ENCODE results near the gene RP9.

Gene RP9, protein sequence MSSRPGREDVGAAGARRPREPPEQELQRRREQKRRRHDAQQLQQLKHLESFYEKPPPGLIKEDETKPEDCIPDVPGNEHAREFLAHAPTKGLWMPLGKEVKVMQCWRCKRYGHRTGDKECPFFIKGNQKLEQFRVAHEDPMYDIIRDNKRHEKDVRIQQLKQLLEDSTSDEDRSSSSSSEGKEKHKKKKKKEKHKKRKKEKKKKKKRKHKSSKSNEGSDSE

DNA sequence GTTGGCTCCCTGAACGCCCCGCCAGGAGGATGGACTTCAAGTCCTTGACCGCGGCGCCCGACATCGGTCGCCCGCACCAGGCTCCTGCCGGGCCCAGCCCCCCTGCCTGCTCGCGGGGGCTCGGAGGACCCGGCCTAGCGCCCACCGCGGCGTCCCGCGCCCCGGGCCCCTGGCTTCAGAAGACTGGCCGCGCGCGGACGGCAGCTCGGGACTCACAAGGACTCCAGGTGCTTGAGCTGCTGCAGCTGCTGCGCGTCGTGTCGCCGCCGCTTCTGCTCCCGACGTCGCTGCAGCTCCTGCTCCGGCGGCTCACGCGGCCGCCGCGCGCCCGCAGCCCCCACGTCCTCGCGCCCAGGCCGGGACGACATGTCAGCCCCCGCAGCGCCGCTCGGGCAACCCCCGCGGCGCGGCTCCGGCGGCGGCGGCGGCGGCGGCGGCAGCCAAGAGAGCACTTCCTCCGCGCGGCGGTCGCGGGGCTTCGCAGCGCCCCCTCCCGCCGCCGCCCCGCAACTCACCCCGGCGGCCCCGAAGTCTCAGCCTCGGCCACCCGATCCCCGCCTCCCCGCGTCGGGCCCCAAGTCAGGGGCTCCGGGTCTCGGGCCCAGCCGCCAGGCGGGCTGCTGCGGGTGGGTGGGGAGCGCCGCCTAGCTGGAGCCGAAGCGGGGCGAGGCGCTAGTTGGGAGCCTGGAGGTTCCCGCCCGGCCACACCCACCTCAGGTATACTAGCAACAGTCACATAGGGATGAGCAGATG is at the start of gene RP9:
Gene RP9 (minus strand): TSS at position 400 of the 753 bp plus-strand sequence. CDS start 32 bp downstream, at position 368.
- DNase-seq: peak in 51 of 56 donors; percentile 7 to 75 (median 50)

DNA sequence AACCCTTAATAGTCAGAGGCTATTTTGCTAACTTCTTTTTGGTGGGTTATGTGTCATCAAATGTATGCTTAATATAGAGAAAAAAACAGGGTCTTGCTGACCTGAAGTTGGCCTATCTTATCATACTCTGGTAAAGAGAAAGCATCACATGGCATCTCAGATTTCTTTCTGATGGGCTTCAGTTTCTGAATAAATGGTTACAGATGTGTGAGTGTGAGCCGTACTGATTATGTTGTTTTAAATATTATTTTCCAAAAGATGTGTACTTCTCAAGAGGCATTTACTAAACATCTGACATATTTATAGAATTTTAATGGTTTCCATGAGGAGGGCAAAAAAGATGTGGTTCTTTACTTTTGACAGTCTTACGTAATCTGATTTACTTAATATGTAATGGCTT is 48.6 kb upstream of the RP9 start:
- no peak for DNase-seq

DNA sequence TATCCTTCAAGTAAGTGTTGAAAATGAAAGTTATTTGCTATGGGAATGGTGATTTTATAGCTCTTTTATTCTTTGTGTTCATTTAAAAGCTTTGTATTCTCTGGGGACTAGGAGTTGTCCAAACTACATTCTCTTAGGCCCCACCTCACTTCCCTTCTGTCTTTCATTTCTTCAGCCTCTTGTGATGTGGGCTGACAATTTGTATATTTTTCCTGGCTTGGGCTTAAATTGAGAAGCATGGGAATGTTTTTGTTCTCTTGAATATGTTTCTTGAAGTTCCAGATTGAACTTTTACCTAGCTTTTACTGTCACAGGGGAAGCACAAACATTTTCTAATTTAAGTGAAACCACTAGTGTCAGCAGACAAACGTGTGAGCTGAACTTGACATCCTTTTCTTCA is 48.1 kb upstream of the RP9 start:
- DNase-seq: no peak

DNA sequence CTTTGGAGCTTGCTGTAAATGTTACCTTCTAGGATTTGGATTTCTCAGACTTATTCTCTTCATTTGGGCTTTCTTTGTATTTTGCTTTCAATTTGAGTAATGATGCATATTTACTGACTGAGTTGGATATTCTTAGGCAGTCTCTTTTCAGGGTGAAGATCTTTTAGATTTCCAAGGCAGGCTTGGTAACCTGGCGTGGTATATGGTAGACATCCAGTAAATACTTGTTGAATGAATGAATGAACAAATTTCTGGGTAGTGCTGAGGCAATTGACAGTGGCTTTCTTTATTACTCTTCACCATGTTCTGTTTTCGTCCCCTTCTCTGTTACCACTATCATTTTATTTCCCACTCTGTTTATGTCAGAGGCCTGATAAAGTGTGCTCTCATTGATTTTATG is 47.2 kb upstream of the RP9 start:
- DNase-seq: no peak

DNA sequence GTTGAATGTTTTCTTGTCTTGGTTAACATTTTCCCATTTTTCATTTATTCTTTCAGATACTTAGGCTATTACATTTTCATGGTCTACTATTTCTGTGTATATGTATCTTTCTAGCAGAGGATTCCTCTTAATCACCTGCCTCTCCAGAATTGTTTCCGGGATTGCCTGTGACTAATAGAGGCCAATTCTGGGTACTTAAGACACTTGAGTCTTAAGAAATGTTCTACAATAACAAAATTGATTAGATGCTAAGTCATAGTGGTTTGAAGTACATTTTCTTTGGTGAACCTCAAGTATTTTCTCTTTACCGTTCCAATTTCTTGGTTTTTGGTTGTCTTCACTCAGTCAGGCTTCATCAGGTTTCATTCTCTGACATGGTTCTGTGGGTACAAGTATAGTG is 46.6 kb upstream of the RP9 start:
- DNase-seq: no peak

DNA sequence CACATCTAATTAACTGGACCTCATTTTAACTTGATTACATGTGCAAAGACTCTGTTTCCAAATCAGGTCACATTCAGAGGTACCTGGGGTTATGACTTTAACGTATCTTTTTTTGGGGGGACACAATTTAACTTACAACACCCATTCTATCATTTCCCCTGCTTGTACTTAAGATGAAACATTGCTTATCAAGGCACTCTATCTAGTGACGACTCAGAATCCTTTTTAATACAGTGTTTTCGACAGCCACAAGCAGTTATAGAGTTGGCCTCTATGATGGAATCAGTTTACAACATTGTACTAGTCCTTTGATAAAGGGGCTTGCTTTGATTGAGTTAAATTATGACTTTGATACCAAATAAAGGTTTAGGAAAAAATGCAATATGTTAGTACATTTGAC is 42.9 kb upstream of the RP9 start:
- no peak for DNase-seq

DNA sequence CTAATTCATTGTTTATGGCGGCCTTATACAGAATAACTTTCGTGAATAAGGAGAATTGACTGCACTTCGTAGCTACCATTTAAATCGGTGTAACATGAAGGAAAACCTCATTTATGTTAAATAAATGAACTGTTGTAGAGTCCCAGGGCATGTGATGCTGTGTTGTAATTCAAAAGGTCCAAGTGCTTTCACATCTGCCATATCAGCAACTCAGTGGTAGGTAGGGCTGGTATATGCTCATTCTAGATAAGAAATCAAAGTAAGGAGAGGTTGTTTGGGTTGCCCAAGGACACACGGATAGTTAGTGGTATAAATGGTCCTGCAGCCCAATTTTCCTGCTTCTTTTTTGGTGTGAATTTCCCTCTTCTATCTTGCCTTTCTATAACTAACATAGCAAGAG is 36.0 kb upstream of the RP9 start:
- no peak for DNase-seq

DNA sequence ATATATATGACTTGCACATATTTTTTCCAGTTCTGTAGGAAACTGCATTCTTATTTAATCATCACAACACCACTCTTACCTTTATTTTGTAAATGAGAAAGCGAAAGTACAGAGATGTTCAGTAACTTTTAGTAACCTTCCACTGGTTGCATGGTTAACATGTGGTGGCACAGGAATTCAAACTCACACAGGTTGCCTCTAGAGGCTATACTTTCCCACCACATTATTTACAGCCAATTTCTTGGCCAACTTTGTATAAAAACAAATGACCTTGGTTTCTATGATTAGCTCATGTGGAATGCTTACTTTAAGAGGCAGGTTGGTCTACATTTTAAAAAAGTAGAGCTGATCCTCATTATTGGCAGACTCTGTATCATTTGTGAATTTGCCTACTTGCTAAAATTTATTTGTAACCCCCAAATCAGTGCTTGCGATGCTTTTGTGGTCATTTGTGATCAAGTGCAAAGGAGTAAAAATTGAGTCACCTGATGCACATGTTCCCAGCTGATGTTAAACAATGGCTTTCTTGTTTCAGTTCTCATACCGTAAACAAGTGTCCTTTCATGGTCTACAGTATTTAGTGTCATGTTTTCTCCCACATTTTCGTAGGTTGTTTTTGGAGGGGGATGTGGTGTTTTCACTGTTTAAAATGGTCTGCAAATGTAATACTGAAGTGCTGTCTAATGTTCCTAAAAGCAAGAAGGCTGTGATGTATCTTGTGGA is 35.0 kb upstream of the RP9 start:
- no peak for DNase-seq

DNA sequence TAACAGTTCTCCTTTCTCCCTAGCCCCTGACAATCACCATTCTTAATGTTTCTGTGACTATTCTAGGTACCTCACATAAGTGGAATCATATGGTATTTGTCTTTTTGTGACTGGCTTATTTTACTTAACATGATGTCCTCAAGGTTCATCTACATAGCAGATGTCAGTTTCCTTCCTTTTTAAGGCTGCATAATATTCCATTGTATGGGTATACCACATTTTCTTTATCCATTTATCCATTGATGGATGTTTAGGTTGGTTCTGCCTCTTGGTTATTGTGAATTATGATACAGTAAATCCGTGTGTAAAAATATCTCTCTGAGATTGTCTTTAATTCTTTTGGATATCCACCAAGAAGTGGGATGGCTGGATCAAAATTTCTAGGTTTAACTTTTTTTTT is 33.4 kb upstream of the RP9 start:
- DNase-seq: no peak

DNA sequence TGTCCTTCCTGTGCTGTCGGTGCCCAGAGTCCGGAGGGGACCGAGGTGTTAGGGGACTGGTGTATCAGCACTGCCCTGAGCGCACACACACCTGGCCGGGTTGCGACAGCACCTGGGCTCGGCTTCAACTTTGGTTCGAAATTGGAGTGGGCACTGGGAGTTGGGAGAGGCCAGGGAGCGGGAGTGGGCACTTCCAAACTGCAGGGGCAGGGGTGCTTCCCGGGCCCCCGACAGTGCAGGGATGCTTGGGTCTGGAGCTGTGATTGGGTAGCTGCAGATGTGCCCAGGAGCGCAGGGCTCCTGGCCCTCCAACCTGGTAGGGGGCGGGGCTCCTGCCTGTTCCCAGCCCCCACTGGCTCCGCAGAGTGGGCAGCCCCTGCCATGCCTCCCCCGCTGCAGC is 27.9 kb upstream of the RP9 start:
- no peak for DNase-seq

DNA sequence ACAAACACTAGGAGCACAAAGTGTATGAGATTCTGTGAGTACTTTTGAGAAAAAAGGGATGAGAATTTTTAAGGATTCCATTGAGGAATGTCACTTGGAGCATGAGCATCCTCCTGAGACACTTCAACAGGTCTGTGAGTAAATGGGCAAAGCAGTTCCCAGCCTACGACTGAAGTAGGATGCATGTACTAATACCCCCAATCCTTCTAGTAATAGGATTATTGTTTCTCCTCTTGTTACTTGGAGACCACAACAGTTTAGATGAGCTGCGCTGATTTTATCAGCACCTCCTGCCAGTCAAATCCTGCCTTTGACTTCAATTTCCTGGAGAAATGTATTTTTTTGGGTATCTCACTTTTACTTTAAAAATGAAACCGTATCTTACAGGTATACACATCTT is 21.0 kb upstream of the RP9 start:
- no peak for DNase-seq

DNA sequence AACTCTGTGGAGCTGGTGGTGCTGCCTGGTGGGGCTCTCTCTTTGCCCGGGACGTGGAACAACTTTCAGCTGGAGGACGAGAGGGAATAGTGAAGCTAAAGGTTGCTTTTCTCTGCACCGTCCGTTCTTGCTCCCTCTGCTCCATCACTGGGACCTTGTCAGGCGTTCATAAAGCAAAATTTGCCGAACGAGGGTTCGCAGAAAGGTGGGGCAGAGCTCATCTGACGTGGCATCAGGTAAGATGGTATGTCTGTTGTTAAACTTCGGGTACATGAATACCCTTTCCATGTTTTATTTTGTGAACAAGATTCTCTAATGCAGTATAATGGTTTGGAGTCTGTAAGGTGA is 20.6 kb upstream of the RP9 start:
- peak in 1 of 56 donors; percentile 42 for DNase-seq

DNA sequence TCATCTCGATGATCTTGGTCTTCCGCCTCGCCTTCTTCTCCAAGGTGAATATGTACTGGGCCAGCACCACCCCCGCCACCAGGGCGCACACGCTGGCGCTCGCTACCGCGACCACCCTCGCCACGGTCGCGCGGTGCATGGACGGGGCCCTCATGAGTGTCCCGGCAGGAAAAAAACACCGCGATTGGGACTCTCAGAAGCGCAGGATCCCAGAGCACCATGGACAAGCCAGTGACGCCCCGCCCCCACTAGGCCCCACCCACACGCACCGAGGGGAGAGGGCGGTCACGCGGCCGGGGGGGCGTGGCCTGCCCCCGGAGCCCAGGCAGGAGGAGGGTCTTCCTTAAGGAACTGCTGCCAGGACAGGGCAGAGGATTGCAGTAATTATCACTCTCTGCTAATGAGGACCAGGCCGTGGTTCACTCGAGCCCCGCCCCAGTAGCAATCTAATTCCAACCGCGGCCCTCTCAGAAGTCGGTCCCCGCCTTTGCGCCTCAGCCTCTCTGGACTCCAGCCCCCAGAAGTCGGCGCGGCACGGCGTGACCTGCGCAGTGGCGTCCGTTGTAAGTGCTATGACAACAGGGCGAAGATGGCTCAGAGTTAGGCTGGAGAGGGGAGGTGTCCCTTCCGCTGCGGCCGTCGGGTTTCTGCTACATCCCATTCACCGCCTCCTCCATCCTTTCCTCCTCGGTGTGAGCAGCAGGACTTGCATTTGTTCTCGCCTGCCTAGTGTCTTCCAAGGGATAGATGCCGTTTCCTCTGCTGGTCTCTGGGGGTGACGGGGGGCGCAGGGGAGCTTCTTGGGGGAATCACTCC is 20.0 kb upstream of the RP9 start, which contains the start of gene BBS9:
Gene BBS9 (plus strand): TSS at position 575 of the 816 bp plus-strand sequence. CDS start 16,689 bp downstream, outside the sequence.
- DNase-seq: peak; percentile 86 to 99 (median 97)

DNA sequence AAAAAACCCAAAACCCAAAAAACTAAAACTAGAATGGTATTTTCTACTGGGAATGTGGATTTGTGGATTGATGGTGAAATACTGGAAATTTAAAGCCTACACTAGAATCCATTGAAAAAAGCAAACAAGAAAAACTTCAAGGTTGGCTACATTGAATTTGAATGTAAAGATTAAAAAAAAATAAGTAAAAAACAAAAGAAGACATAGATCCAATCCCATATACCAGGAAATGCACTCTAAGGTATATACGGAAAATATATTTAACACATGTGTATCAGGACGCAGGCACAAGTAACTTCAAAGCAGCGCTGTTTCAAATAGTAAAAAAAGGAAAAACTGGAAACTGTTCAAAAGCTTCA is 19.4 kb upstream of the RP9 start:
- no peak for DNase-seq

DNA sequence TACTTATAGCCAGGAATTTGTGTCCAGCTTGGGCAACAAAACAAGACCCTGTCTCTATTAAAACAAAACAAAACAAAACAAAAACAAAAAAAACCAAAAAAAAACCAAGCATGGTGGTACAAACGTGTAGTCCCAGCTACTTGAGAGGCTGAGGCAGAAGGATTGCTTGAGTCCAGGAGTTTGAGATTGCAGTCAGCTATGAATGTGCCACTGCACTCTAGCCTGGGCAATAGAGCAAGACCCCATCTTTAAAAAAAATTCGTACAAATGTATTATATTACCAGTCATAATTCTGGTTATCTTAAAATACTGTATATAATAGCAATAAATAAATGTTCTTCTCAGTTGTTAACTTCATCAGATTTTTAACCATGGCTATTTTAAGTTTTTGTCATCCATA is 17.9 kb upstream of the RP9 start:
- DNase-seq: no peak

DNA sequence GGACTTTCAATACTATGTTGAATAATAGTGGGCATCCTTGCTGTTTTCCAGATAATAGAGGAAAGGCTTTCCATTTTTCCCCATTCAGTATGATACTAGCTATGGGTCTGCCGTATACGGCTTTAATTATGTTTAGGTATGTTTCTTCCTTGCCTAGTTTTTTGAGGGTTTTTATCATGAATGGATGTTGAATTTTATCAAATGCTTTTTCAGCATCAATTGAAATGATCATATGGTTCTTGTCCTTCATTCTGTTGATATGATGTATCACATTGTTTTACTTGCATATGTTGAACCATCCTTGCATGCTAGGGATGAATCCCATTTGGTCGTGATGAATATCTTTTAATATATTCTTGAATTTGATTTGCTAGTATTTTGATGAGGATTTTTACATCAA is 9.2 kb upstream of the RP9 start:
- no peak for DNase-seq

DNA sequence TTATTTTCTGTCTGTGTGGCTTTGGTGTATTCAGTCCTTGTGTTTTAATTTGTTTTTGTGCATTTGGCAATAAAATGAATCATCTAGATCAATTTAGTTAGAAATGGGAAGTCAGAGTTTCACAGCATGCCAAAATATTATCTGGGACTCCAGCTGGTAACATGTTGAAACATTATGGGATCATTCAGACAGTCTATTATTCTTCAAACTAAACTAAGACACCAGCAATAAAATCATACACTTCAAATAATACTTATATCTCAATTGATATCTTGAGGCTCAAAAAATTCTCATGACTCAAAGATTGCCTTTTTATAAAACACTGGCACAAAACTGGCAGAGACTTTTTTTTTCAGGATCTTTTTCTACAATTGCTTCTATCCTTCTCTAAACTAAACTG is 5.8 kb upstream of the RP9 start:
- DNase-seq: no peak

DNA sequence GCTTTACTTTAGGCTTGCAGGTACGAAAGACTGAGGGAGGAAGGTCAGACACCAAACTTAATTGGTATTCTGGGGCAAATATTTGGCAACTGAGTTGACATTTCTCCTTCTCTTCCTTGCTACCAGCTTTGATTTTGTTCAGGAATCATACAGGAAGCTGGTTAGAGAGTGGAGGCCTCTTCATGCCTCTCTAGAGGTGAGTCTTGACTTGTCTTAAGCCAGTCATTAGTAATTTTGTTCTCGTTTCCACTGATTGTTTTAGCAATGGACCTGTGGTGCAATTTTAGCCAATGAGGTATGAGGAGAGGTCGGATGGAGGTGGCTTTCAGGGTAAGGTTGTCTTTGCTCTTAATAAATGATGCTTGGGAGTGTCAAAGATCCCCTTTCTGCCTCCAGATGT is 2.4 kb upstream of the RP9 start:
- no peak for DNase-seq

DNA sequence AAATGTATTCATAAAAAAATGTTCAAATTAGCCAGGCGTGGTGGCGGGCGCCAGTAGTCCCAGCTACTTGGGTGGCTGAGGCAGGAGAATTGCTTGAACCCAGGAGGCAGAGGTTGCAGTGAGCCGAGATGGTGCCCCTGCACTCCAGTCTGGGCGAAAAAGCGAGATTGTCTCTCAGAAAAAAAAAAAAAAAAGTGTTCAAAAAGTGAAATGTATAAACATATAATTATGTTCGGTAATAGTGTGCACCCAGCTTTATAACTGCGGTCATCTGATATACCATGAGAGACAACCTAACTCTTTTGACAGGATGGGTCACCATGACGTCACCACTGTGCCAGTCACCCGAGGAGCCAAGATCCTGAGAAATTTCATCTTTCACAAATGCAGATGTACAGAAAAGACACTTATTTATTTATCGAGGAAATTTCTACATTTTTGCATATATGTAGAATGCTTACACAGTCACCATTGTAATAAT is 594 bp upstream of the RP9 start:
- peak in 4 of 56 donors; percentile 3 to 46 (median 12) for DNase-seq

DNA sequence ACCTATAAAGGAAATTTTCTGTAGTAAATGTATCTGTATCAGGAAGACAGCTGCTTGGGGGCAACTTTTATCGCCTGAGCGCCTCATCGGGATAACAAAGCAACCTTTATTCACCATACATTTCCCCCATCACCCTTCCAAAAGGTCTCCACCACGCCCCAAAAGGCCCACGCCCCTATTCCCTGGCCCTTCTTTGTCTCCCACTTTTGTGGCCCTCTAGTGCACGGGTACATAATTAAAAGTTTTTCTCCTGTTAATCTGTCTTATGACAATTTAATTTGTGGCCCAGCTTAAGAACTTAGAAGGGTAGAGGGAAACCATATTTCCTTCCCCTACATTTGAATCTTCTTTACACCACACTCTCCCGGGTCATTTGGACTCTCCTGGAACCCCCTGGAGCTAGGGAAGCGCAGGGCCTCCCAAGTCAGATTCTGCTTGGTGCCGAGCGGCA is 625 bp downstream of the RP9 start:
- no peak for DNase-seq

Data from nucleus accumbens (tissue), 56 donors.